Measurements from ENCODE around the gene PPP4R3B. TPM values are rescaled to one million over a fixed set of nuclear protein-coding genes. Genes with fewer than 3 reads are reported as not detected.

PPP4R3B gene
- total and polyA plus RNA-seq, 2 experiments from 2014 or later = 25.6 to 56.6 TPM

DNA sequence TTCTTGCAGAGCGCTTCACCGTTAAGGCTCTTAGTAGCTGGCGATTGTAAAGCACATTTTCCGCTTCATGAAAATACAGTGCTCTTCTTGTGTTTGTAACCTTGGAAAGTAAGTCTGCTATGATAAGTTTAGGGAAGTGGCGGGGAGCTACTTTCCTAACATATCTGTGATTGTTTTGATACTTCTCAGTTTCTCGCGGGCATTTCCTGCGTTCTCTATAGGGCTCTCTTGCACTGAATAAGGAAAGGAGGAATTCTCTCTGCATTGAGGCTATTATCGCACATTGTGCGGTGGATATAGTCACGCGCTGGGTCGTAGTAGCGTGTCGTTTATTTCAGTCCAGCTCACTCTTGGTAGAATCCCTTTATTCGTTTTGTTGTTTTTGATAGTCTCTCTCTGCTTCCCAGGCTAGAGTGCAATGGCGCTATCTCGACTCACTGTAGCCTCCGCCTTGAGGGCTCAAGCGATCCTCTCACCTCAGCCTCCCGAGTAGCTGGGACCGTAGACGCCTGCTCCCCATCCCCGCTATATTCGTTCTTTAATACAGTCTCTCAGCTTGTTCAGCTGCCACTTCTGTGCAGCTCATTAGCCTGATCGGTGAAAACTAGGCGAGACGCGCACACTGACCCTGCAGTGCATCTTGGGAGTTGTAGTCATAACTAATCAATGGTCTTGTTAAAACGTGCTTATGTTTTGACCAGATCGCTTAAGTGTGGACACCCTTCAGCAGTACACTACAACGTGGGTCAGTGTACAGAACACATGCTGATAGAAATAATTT, 1.0 kb upstream of the PPP4R3B start:
- ATAC-seq (peak; percentile 24), DNase-seq (ENCODE audit: low spot score) (peak; percentile 73)
- Histone ChIP-seq H3K27ac (ENCODE audit: low read depth) (peak overlapping the region; percentile 92), H3K27me3 (ENCODE audit: insufficient read depth) (no peaks in the 10 kb centered on the region), H3F3A (replicated peaks; ENCODE audit: low read depth) (no peaks in the 10 kb centered on the region), H3K4me3 (peak overlapping the region; percentile 76), H3K79me2 (replicated peaks; ENCODE audit: insufficient read depth) (peaks cover 77% of the 10 kb centered on the region), H3K36me3 (ENCODE audit: insufficient read depth) (peaks cover 14% of the 10 kb centered on the region; the same call in 1 of the 2 replicates), H4K20me1 (replicated peaks; ENCODE audit: insufficient read depth) (peaks cover 8% of the 10 kb centered on the region; the same call in 1 of the 2 replicates), H3K4me1 (ENCODE audit: insufficient read depth) (peaks cover 4% of the 10 kb centered on the region; the same call in 1 of the 2 replicates), H3K9me2 (ENCODE audit: insufficient read depth) (no peaks in the 10 kb centered on the region), H2AFZ (peak overlapping the region; percentile 5; the same call in 1 of the 2 replicates), H3K4me2 (peak overlapping the region; percentile 87)
- H3K27me3 Mint-ChIP-seq (ENCODE audit: insufficient read depth, low read depth, poor library complexity) = peaks cover 1% of the 10 kb centered on the region
- TF ChIP-seq, protein P1, sequence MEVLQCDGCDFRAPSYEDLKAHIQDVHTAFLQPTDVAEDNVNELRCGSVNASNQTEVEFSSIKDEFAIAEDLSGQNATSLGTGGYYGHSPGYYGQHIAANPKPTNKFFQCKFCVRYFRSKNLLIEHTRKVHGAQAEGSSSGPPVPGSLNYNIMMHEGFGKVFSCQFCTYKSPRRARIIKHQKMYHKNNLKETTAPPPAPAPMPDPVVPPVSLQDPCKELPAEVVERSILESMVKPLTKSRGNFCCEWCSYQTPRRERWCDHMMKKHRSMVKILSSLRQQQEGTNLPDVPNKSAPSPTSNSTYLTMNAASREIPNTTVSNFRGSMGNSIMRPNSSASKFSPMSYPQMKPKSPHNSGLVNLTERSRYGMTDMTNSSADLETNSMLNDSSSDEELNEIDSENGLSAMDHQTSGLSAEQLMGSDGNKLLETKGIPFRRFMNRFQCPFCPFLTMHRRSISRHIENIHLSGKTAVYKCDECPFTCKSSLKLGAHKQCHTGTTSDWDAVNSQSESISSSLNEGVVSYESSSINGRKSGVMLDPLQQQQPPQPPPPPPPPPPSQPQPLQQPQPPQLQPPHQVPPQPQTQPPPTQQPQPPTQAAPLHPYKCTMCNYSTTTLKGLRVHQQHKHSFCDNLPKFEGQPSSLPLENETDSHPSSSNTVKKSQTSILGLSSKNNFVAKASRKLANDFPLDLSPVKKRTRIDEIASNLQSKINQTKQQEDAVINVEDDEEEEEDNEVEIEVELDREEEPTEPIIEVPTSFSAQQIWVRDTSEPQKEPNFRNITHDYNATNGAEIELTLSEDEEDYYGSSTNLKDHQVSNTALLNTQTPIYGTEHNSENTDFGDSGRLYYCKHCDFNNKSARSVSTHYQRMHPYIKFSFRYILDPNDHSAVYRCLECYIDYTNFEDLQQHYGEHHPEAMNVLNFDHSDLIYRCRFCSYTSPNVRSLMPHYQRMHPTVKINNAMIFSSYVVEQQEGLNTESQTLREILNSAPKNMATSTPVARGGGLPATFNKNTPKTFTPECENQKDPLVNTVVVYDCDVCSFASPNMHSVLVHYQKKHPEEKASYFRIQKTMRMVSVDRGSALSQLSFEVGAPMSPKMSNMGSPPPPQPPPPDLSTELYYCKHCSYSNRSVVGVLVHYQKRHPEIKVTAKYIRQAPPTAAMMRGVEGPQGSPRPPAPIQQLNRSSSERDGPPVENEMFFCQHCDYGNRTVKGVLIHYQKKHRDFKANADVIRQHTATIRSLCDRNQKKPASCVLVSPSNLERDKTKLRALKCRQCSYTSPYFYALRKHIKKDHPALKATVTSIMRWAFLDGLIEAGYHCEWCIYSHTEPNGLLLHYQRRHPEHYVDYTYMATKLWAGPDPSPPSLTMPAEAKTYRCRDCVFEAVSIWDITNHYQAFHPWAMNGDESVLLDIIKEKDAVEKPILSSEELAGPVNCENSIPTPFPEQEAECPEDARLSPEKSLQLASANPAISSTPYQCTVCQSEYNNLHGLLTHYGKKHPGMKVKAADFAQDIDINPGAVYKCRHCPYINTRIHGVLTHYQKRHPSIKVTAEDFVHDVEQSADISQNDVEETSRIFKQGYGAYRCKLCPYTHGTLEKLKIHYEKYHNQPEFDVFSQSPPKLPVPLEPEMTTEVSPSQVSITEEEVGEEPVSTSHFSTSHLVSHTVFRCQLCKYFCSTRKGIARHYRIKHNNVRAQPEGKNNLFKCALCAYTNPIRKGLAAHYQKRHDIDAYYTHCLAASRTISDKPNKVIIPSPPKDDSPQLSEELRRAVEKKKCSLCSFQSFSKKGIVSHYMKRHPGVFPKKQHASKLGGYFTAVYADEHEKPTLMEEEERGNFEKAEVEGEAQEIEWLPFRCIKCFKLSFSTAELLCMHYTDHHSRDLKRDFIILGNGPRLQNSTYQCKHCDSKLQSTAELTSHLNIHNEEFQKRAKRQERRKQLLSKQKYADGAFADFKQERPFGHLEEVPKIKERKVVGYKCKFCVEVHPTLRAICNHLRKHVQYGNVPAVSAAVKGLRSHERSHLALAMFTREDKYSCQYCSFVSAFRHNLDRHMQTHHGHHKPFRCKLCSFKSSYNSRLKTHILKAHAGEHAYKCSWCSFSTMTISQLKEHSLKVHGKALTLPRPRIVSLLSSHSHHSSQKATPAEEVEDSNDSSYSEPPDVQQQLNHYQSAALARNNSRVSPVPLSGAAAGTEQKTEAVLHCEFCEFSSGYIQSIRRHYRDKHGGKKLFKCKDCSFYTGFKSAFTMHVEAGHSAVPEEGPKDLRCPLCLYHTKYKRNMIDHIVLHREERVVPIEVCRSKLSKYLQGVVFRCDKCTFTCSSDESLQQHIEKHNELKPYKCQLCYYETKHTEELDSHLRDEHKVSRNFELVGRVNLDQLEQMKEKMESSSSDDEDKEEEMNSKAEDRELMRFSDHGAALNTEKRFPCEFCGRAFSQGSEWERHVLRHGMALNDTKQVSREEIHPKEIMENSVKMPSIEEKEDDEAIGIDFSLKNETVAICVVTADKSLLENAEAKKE (CRISPR knock-in tag; IDR thresholded peaks at IDR 0.05) = no peak
- TF ChIP-seq, protein P2, sequence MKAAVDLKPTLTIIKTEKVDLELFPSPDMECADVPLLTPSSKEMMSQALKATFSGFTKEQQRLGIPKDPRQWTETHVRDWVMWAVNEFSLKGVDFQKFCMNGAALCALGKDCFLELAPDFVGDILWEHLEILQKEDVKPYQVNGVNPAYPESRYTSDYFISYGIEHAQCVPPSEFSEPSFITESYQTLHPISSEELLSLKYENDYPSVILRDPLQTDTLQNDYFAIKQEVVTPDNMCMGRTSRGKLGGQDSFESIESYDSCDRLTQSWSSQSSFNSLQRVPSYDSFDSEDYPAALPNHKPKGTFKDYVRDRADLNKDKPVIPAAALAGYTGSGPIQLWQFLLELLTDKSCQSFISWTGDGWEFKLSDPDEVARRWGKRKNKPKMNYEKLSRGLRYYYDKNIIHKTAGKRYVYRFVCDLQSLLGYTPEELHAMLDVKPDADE (IDR thresholded peaks at IDR 0.05) = peak; percentile 69
- TF ChIP-seq, protein P3, sequence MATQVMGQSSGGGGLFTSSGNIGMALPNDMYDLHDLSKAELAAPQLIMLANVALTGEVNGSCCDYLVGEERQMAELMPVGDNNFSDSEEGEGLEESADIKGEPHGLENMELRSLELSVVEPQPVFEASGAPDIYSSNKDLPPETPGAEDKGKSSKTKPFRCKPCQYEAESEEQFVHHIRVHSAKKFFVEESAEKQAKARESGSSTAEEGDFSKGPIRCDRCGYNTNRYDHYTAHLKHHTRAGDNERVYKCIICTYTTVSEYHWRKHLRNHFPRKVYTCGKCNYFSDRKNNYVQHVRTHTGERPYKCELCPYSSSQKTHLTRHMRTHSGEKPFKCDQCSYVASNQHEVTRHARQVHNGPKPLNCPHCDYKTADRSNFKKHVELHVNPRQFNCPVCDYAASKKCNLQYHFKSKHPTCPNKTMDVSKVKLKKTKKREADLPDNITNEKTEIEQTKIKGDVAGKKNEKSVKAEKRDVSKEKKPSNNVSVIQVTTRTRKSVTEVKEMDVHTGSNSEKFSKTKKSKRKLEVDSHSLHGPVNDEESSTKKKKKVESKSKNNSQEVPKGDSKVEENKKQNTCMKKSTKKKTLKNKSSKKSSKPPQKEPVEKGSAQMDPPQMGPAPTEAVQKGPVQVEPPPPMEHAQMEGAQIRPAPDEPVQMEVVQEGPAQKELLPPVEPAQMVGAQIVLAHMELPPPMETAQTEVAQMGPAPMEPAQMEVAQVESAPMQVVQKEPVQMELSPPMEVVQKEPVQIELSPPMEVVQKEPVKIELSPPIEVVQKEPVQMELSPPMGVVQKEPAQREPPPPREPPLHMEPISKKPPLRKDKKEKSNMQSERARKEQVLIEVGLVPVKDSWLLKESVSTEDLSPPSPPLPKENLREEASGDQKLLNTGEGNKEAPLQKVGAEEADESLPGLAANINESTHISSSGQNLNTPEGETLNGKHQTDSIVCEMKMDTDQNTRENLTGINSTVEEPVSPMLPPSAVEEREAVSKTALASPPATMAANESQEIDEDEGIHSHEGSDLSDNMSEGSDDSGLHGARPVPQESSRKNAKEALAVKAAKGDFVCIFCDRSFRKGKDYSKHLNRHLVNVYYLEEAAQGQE (IDR thresholded peaks at IDR 0.05; ENCODE audit: unreplicated experiment) = no peak
- TF ChIP-seq POLR2AphosphoS5 (IDR thresholded peaks at IDR 0.05; ENCODE audit: low read depth) (peak; percentile 51; the same call in 1 of the 2 replicates), ZNF331 (CRISPR knock-in tag; IDR thresholded peaks at IDR 0.05; ENCODE audit: low read depth) (no peak), EZH2 (IDR thresholded peaks at IDR 0.05; ENCODE audit: low read depth, unreplicated experiment) (no peak)
- TF ChIP-seq, protein P4, sequence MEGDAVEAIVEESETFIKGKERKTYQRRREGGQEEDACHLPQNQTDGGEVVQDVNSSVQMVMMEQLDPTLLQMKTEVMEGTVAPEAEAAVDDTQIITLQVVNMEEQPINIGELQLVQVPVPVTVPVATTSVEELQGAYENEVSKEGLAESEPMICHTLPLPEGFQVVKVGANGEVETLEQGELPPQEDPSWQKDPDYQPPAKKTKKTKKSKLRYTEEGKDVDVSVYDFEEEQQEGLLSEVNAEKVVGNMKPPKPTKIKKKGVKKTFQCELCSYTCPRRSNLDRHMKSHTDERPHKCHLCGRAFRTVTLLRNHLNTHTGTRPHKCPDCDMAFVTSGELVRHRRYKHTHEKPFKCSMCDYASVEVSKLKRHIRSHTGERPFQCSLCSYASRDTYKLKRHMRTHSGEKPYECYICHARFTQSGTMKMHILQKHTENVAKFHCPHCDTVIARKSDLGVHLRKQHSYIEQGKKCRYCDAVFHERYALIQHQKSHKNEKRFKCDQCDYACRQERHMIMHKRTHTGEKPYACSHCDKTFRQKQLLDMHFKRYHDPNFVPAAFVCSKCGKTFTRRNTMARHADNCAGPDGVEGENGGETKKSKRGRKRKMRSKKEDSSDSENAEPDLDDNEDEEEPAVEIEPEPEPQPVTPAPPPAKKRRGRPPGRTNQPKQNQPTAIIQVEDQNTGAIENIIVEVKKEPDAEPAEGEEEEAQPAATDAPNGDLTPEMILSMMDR (conservative IDR thresholded peaks at IDR 0.05; ENCODE audit: low read depth in 2 of 2) = no peak
- H3K4me3 Mint-ChIP-seq = no peak overlapping the region
- H3K4me1 Mint-ChIP-seq = peaks cover 16% of the 10 kb centered on the region; the same call in 2 of the 3 replicates
- peaks cover 27% of the 10 kb centered on the region for H3K36me3 Mint-ChIP-seq (ENCODE audit: low read depth)
- H3K27ac Mint-ChIP-seq = no peak overlapping the region
- H3K9me3 Mint-ChIP-seq = no peaks in the 10 kb centered on the region

Measured in GM23338 (cell line).